GM19324 (cell line): ENCODE results near the gene BFSP1.
A peak's percentile ranks its signal among the peaks of the same experiment; 100 is the strongest.

Experiments used
- ATAC-seq: cut with Tn5 transposase; IDR thresholded peaks from one replicate; pipeline ENCODE4 v1.9.1; 2021; ENCODE audit warnings: mild to moderate bottlenecking, moderate library complexity; ENCODE audit not compliant: unreplicated experiment, low FRiP score

The BFSP1 gene

DNA sequence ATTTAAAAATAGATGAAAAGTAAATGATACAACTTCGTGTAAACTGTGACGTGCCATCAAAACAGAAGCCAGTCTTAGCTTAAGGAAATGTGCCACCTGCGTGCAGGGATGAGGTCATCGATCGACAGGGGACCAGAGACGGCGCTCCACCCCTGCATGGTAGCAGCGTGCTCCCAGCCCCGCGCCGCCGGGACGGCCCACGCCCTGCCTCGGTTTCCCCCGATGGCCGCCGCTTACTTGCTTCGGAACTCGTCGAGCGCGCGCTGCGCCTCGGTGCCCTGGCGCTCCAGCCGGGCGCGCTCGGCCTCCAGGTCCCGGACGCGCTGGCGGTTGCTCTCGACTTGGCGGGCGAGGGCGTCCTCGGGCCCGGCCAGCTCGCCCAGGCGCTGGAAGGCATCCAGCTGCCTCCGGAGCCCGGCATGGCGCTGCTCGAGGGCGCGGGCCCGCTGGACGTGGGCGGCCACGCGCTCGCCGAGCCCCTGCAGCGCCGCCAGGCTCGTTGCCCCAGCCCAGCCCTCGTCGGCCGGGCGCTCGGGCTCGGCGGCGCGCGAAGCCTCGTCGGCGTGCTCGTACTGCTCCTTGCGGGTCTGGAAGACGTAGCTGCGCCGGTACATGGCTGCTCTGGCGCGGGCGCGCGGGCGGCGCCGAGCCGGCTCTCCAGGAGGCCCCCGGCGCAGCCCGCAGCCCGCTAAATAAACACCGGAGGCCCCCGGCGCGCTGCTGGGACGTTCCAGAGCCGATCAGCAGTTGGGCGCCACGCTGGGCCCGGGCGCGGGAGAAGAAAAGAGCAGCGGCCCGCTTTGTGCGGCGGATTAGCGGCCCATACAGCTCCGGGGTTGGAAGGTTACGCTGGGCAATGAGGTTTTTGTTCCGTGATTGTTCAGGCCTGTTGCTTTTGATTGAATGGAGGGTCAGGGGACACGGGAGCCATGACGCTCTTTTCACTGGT lies at the start of gene BFSP1:
BFSP1 (minus strand) TSS at position 664 of the 949 bp plus-strand sequence; CDS start at position 614, 50 bp downstream.
- no peak for ATAC-seq

DNA sequence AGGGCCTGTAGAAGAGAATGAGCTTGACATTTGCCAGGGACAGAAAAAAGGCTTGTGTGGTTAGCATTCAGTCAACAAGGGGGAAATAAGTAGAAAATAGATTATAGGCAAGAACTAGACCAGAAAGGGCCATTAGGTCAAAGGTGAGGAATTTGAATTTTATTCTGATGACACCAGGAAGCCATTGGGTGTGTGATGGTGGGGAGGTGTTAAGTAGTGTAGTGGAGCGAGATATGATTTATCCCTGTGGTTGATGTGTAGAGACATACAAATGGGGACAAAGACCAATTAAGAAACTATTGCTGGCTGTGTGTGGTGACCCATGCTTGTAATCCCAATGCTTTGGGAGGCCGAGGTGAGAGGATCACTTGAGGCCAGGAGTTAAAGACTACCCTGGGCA lies 49.7 kb upstream of the BFSP1 start:
- no peak for ATAC-seq

DNA sequence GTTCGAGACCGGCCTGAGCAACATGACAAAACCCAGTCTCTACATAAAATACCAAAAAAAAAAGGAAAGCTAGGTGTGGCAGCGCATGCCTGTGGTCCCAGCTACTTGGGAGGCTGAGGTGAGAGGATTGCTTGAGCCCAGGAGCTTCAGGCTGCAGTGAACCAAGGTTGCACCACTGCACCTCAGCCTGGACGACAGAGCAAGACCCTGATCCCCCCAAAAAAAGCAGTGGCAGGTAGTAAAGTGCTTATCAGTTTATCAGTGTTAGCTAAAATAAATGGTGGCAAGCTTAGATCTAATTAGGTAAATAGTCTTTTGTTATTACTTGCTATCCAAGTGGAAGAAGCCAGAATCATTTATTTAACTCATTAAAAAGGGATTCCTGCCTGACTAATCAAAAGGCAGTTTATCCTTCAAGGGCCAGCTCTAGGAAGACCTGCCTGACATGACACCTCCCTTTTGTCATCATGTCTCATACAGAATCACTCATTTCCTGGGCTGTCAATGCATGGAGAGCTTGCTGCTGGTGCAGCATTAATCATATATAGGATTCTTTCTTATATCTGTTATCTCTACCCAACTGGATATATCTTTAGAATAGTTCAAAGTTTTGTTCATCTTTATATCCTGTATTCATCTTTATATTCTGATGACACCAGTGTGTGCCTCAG lies 48.3 kb upstream of the BFSP1 start:
- ATAC-seq: no peak

DNA sequence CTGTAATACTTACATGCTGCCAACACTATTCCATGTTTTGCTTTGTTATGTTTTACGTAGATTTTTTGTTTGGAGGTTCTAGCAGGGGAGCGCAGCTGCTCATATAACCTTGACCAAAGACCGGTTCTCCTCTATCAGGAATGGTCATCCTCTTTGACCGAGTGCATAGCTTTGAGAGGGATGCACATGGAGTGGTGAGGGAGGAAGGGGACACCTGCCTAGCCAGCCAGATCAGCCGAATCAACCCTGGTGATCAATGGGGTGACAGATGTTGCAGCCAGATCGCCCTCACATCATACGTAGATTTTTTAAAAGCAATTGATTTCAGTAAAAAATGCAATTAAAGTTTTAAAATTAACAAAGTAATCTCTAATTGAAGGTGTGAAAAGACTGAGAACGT lies 45.0 kb upstream of the BFSP1 start:
- ATAC-seq: no peak

DNA sequence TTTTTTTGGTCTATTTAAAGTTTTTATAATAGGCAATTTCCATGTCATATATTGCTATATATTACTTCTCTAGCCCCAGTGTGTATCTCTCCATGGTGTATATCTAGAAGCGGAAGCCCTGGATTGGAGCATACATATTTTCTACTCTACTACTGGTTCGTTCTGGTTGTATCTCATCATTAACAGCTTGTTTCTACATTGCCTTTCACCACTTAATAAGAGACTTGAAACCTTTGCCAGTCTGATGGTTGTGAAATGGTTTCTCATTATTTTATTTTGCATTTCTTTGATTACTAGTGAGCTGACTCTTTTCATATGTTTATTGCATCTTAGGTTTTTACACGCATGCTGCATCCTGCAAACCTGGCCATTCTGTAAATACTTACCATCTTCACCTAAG lies 42.3 kb upstream of the BFSP1 start:
- no peak for ATAC-seq

DNA sequence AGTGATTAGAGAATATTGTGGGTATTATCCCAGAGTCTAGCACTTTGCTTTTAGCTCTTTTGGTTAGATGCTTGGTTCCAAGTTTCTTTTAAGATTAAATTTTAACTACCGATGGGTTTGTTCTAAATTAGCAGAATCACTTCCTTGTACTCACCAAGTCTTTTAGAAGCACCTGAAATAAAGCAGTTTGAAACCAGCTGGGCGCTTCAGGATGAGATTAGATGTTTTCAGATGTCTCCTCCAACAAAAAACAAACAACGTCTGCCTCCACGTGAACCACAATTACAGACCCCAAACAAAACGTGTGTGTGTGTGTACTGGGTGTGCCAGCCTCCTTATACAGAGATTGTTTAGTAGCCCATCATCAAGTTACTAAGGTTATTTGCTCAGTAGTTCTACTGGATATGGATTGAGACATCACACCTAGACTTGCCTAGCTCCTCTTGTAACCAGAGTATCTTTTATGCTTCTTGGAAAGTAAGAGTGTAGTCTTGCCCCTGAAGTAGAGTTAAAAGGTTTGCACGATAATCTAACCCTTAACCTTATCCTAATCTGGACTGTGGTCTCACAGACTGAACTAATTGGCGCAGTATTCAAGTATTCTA lies 41.0 kb upstream of the BFSP1 start:
- ATAC-seq: no peak

DNA sequence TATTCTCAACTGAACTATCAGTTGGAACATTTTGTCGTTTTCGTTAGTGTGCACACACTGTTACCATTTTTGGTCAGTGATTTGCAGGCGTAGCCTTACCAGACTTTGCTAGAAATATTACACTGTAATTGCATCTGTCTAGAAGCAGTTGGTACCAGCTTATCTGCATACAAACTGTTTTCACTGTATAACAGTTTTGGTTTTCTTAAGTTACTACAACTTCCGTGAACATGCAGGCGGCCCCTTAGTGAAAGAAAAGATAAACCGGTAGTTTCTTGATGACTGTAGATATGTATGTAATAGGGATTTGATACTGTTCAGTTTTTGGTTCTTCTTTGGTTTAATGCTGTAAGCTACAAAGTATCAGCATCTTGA lies 40.0 kb upstream of the BFSP1 start:
- no peak for ATAC-seq

DNA sequence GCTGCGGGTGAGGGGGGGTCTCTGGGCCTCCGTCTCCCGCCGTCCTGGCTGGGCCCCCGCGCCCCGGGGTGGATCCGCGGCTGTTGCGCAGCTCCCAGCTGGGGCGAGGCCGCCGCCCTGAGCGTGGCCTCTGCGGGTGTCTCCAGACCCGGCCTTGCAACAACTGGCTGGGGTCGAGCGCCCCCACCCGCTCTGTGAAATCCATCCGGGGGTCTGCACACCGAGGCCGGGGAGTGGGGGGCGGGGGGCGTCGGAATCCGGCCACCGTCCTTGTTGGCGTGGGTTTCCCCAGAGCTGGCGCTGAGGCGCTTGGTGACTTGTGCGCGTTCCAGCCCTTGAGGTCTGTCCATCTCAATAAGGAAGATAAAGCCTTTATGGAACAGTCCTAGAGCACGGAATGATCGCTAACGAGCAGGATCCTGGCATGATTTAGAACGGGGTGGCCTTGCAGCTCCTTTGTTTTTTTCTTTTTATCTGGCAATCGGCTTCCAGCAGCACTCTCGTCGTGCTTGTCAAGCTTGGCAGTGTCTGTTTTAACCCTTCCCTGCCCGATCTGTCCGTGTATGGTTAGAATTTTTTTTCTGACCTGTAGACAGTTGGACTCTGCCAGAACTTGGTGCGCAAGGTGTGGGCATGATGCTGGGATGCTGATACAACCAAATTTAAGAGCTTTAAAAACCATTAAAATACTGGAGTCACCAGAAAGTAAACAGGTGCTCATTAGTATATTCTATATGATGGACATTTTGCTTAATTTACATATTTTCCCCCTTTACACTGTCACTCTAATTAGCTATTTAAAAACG lies 39.4 kb upstream of the BFSP1 start:
- peak; percentile 44 for ATAC-seq

DNA sequence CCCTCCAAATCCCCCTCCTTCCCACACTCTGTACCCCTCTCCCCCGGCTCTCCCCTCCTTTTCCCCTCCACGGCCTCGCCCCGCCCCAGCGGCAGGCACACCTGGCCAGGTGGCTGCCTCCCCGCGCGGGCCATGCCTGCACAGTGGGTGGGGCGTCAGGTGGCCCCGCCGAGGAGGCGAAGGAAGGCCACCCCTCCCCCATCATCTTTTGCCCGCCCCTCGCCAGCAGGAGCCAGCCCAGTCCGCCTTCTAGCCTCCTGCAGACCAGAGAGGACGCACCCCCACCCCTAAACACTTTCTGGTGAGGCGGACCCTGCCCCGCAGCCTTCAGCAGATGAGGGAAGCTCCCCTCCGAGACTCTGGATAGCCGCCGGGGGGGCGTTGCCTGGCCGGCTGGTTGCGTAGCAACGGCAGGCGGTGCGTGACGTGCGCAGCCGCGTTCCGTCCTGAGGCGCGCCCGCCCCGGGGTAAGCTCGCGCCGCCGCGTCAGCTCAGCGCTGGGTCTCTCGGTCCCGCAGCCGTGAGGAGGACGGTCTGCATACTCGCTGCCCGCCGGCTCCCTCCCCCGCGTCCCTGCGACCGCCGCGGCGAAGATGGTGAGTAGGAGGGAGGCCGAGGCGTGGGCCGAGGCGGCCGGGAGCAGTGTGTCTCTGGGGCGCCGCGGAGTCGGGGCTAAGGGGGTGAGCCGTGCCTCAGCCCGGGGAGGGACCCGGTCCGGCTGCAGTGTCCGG lies 38.6 kb upstream of the BFSP1 start, which contains the start of gene DSTN:
DSTN (plus strand) TSS at position 460 of the 731 bp plus-strand sequence; CDS start at position 594, 134 bp downstream.
- ATAC-seq: peak; percentile 96

DNA sequence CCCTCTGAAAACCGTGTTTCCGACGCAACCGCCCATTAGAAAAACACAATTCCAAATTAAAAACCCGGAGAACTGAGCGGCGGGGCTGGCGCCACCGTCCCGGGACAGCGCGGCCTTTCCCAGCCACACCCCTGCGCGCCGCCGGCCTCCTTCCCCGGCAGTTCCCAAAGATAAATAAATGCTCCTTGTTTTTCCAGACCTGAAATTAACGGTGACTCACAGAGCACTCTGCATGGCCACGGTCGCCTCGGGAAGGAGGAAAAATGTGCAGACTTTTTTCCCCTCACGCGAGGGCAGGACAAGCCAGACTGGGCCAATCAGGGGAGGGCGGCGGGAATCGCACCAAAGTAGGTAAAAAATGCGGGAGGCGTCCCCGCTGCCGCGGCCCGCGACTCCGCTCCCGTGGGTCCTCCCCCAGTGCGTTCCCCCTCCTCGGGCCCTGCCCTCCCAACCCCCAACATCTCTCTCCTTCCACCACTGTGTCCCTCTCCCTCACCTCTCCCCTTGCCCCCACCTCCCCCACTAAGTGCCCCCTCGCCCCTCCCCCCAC lies 37.9 kb upstream of the BFSP1 start:
- ATAC-seq: no peak

DNA sequence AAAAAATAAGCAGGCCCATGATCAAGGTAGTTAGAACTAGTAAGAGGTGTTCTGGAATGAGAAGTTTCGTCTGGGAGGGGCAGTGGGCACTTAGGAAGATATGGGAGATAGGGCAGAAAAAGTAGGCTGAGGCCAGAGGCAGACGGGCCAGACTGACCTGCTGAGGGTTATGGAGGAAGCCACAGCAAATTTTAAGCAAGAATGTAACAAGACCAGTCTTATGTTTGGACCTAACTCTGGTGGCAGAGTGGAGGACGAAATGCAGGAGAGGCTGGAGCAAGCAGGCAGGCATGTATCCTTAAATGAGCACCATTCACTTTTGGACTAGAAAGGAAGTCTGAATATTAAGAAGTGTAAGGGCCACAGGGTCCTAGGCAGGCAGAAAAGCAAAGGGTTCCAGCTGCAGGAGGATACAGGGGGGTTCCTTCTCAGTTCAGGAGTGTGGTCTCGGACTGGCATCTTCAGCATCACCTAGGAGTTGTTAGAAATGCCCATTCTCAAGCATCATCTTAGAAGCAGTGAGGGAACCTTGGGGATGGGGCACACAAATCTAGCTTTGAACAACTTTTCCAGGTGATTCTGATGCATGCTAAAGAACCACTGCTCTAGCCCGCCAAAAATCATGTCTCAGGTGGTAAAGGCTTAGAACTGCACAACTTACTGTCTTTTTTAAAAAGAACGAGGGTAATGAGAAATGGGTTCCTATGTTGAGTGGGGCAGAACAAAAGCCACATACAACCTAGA lies 37.0 kb upstream of the BFSP1 start:
- ATAC-seq: no peak

DNA sequence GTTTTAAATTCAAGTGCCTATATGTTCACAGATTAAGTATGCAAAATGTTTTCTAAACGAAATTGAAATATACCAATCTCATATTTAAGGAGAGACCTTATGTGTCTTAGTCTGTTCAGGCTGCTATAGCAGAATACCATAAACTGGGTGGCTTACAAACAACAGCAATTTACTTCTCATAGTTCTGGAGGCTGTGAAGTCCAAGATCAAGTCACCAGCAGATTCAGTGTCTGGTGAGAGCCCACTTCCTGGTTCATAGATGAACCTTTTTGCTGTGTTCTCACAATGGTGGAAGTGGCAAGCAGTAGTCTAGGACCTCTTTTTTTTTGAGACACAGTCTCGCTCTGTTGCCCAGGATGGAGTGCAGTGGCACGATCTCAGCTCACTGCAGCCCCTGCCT lies 35.2 kb upstream of the BFSP1 start:
- no peak for ATAC-seq

DNA sequence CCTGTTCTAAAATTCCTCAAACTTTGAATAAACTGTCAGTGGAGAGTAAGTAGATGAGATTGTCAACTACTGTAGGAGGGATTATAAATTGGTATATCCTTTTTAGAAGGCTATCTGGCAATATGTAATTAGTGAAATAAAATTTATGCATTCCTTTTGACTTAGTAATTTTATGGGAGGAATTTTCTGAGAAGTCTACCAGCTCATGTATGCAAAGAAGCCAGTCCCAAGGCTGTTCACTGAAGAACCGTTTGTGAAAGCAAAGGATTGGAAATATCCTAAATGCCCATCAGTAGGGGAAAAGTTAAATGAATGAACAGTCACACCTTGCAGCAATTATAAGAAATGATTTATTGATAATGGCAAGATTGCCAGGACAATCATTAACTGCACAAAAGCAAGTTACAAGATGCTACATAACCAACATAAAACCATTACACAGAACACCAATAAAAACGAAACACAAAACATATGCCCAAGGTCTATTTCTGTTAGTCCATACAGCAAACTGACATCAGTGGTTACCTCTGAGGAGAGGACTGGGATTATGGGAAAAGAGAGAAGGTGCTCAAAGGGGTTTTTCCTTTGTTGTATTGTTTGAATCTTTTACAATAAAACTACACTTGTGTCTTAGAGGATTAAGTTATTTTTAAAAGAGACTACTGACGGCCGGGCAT lies 34.1 kb upstream of the BFSP1 start:
- no peak for ATAC-seq

DNA sequence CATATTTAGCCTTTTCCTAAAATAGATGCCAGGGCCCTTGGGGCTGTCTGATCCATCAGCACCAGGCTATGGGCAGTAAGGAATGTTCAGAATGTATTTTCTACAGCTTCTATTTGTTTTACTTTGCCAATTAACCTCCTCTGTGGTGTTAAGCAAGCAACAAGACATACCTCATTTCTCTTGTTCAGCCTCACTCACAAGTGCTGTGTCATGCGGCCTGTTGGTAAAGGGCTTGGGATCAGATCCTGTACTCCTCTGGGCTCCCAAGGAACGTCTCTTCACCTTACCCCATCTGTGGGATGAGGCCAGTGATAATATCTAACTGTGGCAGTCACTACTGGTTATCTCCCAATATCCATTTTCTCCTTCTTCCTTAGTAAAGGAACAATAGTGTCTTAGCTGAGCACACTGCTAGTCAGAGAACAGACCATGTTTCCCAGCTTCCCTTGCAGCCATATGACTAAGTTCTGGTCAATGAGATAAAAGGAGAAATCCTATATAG lies 31.7 kb upstream of the BFSP1 start:
- no peak for ATAC-seq

DNA sequence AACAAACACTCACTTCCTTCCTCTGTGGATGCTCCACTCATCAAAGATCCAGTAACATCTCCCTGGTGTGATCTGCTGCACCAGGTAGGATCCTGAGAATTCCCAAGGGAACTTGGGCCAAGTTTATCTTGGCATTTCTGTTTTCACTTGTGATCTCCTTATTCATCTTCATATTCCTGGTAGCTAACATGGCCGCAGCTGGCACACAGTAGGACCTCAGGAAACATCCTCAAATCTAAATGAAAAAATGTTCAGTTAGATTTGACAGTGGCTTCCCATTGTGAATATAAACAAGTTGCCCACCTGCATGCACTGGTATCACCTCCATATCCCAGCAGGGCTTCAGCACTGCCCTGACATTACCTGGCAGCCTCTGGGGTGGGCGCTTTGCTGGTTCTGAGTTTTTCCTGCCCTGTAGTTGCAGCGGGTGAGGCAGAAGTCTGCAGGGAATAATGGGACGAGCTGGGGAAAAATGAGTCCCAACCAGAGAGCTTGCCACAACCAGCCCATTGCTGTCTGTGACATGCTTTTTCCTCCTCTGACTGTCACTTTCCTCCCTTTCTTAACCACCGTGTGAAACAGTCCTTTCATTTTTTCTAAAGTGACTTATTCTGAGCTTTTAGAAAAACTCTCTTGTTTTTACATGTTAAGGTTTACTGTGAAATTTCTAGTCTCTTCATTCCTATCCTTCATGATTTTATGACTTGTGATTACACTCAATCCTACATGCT lies 29.3 kb upstream of the BFSP1 start:
- ATAC-seq: no peak

DNA sequence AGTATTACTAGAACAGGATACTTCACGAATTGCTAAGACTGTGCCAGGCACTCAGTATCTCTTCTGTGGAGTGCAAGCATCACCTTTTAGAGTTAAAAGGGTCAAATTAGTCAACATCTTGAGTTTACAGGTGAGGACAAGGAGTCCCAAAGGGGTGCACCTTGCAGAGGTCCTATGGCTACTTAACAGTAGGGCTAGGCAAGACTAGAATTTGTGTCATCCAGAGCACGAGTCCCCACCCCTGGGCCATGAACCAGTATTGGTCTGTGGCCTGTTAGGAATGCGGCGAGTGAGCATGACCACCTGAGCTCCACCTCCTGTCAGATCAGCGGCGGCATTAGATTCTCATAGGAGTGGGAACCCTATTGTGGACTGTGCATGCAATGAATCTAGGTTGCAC lies 28.2 kb upstream of the BFSP1 start:
- no peak for ATAC-seq

DNA sequence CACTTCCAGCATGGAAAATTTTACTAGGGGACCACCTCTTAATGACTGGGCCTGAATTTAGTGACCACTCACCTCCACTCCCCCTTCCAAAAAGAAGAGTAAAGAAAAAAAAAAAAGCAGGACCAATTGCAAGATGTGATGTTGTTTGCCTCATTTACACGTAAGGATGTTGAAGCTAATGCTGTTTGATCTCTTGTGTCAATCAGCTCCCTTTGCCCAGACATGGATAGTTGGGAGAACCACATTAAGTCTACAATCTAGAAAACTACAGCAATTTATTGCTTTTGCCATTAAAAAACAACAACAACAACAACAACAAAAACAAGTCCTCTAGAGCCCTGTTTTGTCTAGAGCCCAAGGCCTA lies 27.7 kb upstream of the BFSP1 start:
- no peak for ATAC-seq
